ENCODE measurements around the gene CCN5.
A peak's percentile ranks its signal among the peaks of the same experiment; 100 is the strongest.

The CCN5 gene

GRCh38 chr20:44752099-44752931 lies 37.1 kb downstream of the CCN5 start:
- peaks cover 4% of the 10 kb centered on the region for H3K4me1 ChIP-seq (ENCODE audit: insufficient read depth, poor library complexity, severe bottlenecking)

GRCh38 chr20:44754554-44754953 lies 39.4 kb downstream of the CCN5 start:
- H3K9me3 ChIP-seq (ENCODE audit: severe bottlenecking), result no peaks in the 10 kb centered on the region
- no peak overlapping the region for H3K27ac ChIP-seq (ENCODE audit: poor library complexity, severe bottlenecking)
- H3K4me3 ChIP-seq (ENCODE audit: severe bottlenecking), result no peak overlapping the region
- DNase-seq (ENCODE audit: low spot score) (no peak), ATAC-seq (ENCODE audit: low read depth) (0 out of 3 replicates have a peak, but pooled peaks have one; percentile 12)
- no peaks in the 10 kb centered on the region for H3K36me3 ChIP-seq (ENCODE audit: low read depth)
- H3K27me3 ChIP-seq (ENCODE audit: insufficient read depth, poor library complexity, severe bottlenecking), result peaks cover 36% of the 10 kb centered on the region
- TF ChIP-seq CTCF (IDR thresholded peaks at IDR 0.05; ENCODE audit: poor library complexity, severe bottlenecking), result no peak
- H3K4me1 ChIP-seq (ENCODE audit: insufficient read depth, poor library complexity, severe bottlenecking), result no peaks in the 10 kb centered on the region

More at GRCh38 chr20:44752099-44752931, 37.1 kb downstream of the CCN5 start:
- Histone ChIP-seq H3K36me3 (ENCODE audit: low read depth) (no peaks in the 10 kb centered on the region), H3K27me3 (ENCODE audit: insufficient read depth, poor library complexity, severe bottlenecking) (peaks cover 54% of the 10 kb centered on the region), H3K9me3 (ENCODE audit: severe bottlenecking) (no peaks in the 10 kb centered on the region), H3K4me3 (ENCODE audit: severe bottlenecking) (no peak overlapping the region), H3K27ac (ENCODE audit: poor library complexity, severe bottlenecking) (no peak overlapping the region)
- DNase-seq (ENCODE audit: low spot score), result no peak
- peak; percentile 8; the same call in 1 of the 3 replicates for ATAC-seq (ENCODE audit: low read depth)
- no peak for TF ChIP-seq CTCF (IDR thresholded peaks at IDR 0.05; ENCODE audit: poor library complexity, severe bottlenecking)

- H3K27me3 ChIP-seq (ENCODE audit: insufficient read depth, poor library complexity, severe bottlenecking), result peaks cover 26% of the 10 kb centered on the region
- TF ChIP-seq CTCF (IDR thresholded peaks at IDR 0.05; ENCODE audit: poor library complexity, severe bottlenecking), result no peak
- no peak for ATAC-seq (ENCODE audit: low read depth)
Measured at GRCh38 chr20:44756011-44756688, 41.0 kb downstream of the CCN5 start.

GRCh38 chr20:44756956-44757355 lies 41.8 kb downstream of the CCN5 start:
- no peak for TF ChIP-seq CTCF (IDR thresholded peaks at IDR 0.05; ENCODE audit: poor library complexity, severe bottlenecking)
- peaks cover 18% of the 10 kb centered on the region for H3K27me3 ChIP-seq (ENCODE audit: insufficient read depth, poor library complexity, severe bottlenecking)
- no peaks in the 10 kb centered on the region for H3K36me3 ChIP-seq (ENCODE audit: low read depth)
- no peaks in the 10 kb centered on the region for H3K9me3 ChIP-seq (ENCODE audit: severe bottlenecking)
- peak; percentile 76 for DNase-seq (ENCODE audit: low spot score)
- H3K4me3 ChIP-seq (ENCODE audit: severe bottlenecking), result no peak overlapping the region
- ATAC-seq (ENCODE audit: low read depth), result no peak
- no peaks in the 10 kb centered on the region for H3K4me1 ChIP-seq (ENCODE audit: insufficient read depth, poor library complexity, severe bottlenecking)
- H3K27ac ChIP-seq (ENCODE audit: poor library complexity, severe bottlenecking), result no peak overlapping the region

More at GRCh38 chr20:44756011-44756688, 41.0 kb downstream of the CCN5 start:
- DNase-seq (ENCODE audit: low spot score), result peak; percentile 49
- H3K4me3 ChIP-seq (ENCODE audit: severe bottlenecking), result no peak overlapping the region
- H3K27ac ChIP-seq (ENCODE audit: poor library complexity, severe bottlenecking), result no peak overlapping the region
- no peaks in the 10 kb centered on the region for H3K9me3 ChIP-seq (ENCODE audit: severe bottlenecking)
- H3K36me3 ChIP-seq (ENCODE audit: low read depth), result no peaks in the 10 kb centered on the region
- no peaks in the 10 kb centered on the region for H3K4me1 ChIP-seq (ENCODE audit: insufficient read depth, poor library complexity, severe bottlenecking)

Data from RWPE2 (cell line).